Sigmoid colon (tissue), 4 donors: ENCODE measurements around the gene CTNNBL1.

Experiments
- EP300 ChIP-seq, 4 donors: sonication (generic); formaldehyde crosslinking; IDR thresholded peaks; one replicate each; pipeline ENCODE4 v1.6.1; 2017; ENCODE audit warnings: antibody characterized with exemption in 4 of 4
- POLR2AphosphoS5 ChIP-seq, 4 donors: sonication (generic); formaldehyde crosslinking; IDR thresholded peaks; one replicate each; pipeline ENCODE4 v1.6.1; 2017; ENCODE audit warnings: antibody characterized with exemption in 4 of 4
- TF ChIP-seq, protein P1 (sequence below), 4 experiments: fragments of 450-650 bp in 3 of 4; fragments of 200-600 bp in 1 of 4; IDR thresholded peaks; one replicate each; pipeline ENCODE4 v1.5.1; 2016 to 2019; ENCODE audit warnings: antibody characterized with exemption in 4 of 4, mild to moderate bottlenecking in 3 of 4, moderate library complexity in 2 of 4

DNA sequence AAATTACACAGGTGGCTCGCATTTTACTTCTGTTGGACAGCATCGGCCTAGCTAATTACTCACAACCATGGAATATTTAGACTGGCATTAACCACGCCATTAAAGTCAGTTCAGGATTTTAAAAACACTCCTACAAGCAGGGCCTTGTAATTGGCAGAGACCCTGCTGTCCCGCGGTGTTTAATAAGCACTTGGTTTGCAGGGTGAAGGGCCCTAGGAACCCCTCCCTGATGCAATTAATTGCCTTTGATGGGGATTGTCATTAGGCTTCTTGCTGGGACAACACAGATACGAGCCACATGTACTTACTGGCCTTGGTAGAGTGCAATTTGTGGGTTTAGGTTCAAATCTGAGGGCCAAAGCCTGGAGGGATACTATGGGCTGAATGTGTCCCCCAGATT, 201.3 kb downstream of the CTNNBL1 start:
- TF ChIP-seq, protein P1, sequence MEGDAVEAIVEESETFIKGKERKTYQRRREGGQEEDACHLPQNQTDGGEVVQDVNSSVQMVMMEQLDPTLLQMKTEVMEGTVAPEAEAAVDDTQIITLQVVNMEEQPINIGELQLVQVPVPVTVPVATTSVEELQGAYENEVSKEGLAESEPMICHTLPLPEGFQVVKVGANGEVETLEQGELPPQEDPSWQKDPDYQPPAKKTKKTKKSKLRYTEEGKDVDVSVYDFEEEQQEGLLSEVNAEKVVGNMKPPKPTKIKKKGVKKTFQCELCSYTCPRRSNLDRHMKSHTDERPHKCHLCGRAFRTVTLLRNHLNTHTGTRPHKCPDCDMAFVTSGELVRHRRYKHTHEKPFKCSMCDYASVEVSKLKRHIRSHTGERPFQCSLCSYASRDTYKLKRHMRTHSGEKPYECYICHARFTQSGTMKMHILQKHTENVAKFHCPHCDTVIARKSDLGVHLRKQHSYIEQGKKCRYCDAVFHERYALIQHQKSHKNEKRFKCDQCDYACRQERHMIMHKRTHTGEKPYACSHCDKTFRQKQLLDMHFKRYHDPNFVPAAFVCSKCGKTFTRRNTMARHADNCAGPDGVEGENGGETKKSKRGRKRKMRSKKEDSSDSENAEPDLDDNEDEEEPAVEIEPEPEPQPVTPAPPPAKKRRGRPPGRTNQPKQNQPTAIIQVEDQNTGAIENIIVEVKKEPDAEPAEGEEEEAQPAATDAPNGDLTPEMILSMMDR (IDR thresholded peaks at IDR 0.05): no peak
- no peak for TF ChIP-seq POLR2AphosphoS5 (IDR thresholded peaks at IDR 0.05)
- TF ChIP-seq EP300 (IDR thresholded peaks at IDR 0.05): no peak
